ENCODE measurements around the gene IL17B. TPM values are rescaled to one million over a fixed set of nuclear protein-coding genes. Genes with fewer than 3 reads are reported as not detected.
A peak's percentile ranks its signal among the peaks of the same experiment; 100 is the strongest.

IL17B gene
- polyA plus RNA-seq, 1 donor (not counting 4 experiments of a cell fraction or from before 2014, with no cell fraction given): not detected

DNA sequence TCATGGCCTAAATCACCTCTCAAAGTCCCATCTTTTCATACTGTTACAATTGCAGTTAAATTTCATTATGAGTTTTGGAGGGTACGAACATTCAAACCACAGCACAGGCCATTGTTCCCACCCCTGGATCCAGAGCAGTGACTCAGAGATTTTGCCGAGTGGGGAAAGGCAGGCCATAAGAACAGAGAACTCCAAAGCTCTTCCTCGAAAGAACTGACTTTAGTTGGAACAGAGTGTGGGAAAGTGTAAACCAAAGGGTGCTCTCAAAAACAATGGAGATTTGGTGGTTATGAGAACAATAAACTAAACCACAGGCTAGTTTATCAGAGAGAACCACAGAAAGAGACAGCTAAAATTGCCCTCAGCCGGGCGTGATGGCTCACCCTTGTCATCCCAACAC, 53.2 kb downstream of the IL17B start:
- FAIRE-seq (no peak), DNase-seq (ENCODE audit: low read depth, low spot score) (no peak)
- Histone ChIP-seq H4K20me1 (ENCODE audit: control insufficient read depth, extremely low read depth, insufficient read depth, low read length) (no peaks in the 10 kb centered on the region), H3K36me3 (ENCODE audit: control insufficient read depth in 2 of 2, extremely low read depth in 1 of 2, insufficient read depth in 2 of 2, low read length in 2 of 2) (peaks cover 2 to 4% of the 10 kb centered on the region in 2 experiments), H3K27me3 (ENCODE audit: control insufficient read depth, extremely low read depth, insufficient read depth, low read length) (no peaks in the 10 kb centered on the region), H3K27ac (ENCODE audit: control insufficient read depth, insufficient read depth, low read length) (peak overlapping the region; percentile 29), H2AFZ (ENCODE audit: control insufficient read depth, low read length) (no peak overlapping the region), H3K9me3 (ENCODE audit: control insufficient read depth, low read depth, low read length) (no peaks in the 10 kb centered on the region), H3K79me2 (ENCODE audit: control insufficient read depth, insufficient read depth, low read length) (no peaks in the 10 kb centered on the region), H3K4me2 (ENCODE audit: control insufficient read depth, extremely low read depth, insufficient read depth, low read depth, low read length) (no peak overlapping the region), H3K4me1 (ENCODE audit: control insufficient read depth, extremely low read depth, insufficient read depth, low read length) (peaks cover 27% of the 10 kb centered on the region), H3K9me1 (ENCODE audit: control insufficient read depth, extremely low read depth, insufficient read depth, low read length) (peaks cover 2% of the 10 kb centered on the region), H3K9ac (ENCODE audit: control insufficient read depth, extremely low read depth, insufficient read depth, low read length) (no peak overlapping the region), H3K4me3 (ENCODE audit: control insufficient read depth in 2 of 3, extremely low read depth in 1 of 3, insufficient read depth in 2 of 3, low read depth in 1 of 3, low read length in 3 of 3) (no peak overlapping the region)
- dilution Hi-C loops (cut with MboI; ENCODE audit: extremely low pct_ligation_motif_present, low sequenced_read_pairs): no loop called here
- no peak for TF ChIP-seq EZH2 (IDR thresholded peaks at IDR 0.05; ENCODE audit: low read length)
- TF ChIP-seq, protein P1, sequence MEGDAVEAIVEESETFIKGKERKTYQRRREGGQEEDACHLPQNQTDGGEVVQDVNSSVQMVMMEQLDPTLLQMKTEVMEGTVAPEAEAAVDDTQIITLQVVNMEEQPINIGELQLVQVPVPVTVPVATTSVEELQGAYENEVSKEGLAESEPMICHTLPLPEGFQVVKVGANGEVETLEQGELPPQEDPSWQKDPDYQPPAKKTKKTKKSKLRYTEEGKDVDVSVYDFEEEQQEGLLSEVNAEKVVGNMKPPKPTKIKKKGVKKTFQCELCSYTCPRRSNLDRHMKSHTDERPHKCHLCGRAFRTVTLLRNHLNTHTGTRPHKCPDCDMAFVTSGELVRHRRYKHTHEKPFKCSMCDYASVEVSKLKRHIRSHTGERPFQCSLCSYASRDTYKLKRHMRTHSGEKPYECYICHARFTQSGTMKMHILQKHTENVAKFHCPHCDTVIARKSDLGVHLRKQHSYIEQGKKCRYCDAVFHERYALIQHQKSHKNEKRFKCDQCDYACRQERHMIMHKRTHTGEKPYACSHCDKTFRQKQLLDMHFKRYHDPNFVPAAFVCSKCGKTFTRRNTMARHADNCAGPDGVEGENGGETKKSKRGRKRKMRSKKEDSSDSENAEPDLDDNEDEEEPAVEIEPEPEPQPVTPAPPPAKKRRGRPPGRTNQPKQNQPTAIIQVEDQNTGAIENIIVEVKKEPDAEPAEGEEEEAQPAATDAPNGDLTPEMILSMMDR (optimal IDR thresholded peaks at IDR 0.05 in 1 of 3, IDR thresholded peaks at IDR 0.05 in 1 of 3, conservative IDR thresholded peaks at IDR 0.05 in 1 of 3; ENCODE audit: extremely low read depth in 1 of 3, insufficient read depth in 2 of 3, low read length in 3 of 3): no peak

DNA sequence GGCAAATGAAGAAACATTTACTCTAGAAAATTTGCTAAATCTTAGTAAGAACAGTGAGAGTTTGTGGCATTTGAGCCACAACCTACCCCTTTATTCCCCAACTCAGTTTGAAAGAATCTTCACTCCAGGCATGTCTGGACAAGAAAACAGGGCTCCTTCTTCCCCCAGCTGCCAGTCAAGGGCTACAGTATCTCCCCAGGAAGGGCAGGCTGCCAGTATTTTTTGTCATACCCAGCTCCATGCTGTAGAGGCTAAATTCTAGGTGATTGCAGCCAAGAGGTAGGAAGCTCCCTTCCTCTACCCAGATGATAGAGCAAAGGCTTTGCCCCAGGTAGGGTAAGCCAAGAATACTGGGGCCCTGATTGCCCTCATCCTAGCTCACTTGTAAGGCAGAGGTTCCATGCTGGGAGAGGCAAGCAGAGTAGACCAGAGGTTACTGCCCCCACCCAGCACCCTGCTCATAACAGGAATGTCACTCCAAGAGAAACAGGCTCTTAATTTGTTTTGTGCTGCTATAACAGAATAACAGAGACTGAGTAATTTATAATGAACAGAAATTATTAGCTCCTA, 53.8 kb downstream of the IL17B start:
- DNase-seq (ENCODE audit: low read depth, low spot score): peak; percentile 67

More for the DNA sequence above, 53.8 kb downstream of the IL17B start:
- no peak overlapping the region for H3K4me3 ChIP-seq (ENCODE audit: control insufficient read depth in 2 of 3, extremely low read depth in 1 of 3, insufficient read depth in 2 of 3, low read depth in 1 of 3, low read length in 3 of 3)
- H3K9me3 ChIP-seq (ENCODE audit: control insufficient read depth, low read depth, low read length): no peaks in the 10 kb centered on the region
- no peaks in the 10 kb centered on the region for H3K79me2 ChIP-seq (ENCODE audit: control insufficient read depth, insufficient read depth, low read length)
- TF ChIP-seq, protein P1 (optimal IDR thresholded peaks at IDR 0.05 in 1 of 3, IDR thresholded peaks at IDR 0.05 in 1 of 3, conservative IDR thresholded peaks at IDR 0.05 in 1 of 3; ENCODE audit: extremely low read depth in 1 of 3, insufficient read depth in 2 of 3, low read length in 3 of 3): no peak
- TF ChIP-seq EZH2 (IDR thresholded peaks at IDR 0.05; ENCODE audit: low read length): no peak
- H3K27me3 ChIP-seq (ENCODE audit: control insufficient read depth, extremely low read depth, insufficient read depth, low read length): no peaks in the 10 kb centered on the region
- H2AFZ ChIP-seq (ENCODE audit: control insufficient read depth, low read length): peak overlapping the region; percentile 4
- dilution Hi-C loops (cut with MboI; ENCODE audit: extremely low pct_ligation_motif_present, low sequenced_read_pairs): no loop called here
- H4K20me1 ChIP-seq (ENCODE audit: control insufficient read depth, extremely low read depth, insufficient read depth, low read length): no peaks in the 10 kb centered on the region
- peaks cover 33% of the 10 kb centered on the region for H3K4me1 ChIP-seq (ENCODE audit: control insufficient read depth, extremely low read depth, insufficient read depth, low read length)
- H3K36me3 ChIP-seq (ENCODE audit: control insufficient read depth in 2 of 2, extremely low read depth in 1 of 2, insufficient read depth in 2 of 2, low read length in 2 of 2): peaks cover 2 to 4% of the 10 kb centered on the region in 2 experiments
- FAIRE-seq: peak; percentile 83
- H3K27ac ChIP-seq (ENCODE audit: control insufficient read depth, insufficient read depth, low read length): peak overlapping the region; percentile 47
- peak overlapping the region; percentile 65 for H3K4me2 ChIP-seq (ENCODE audit: control insufficient read depth, extremely low read depth, insufficient read depth, low read depth, low read length)
- H3K9ac ChIP-seq (ENCODE audit: control insufficient read depth, extremely low read depth, insufficient read depth, low read length): no peak overlapping the region
- peaks cover 2% of the 10 kb centered on the region for H3K9me1 ChIP-seq (ENCODE audit: control insufficient read depth, extremely low read depth, insufficient read depth, low read length)

All from keratinocyte (primary cell).